ENCODE data around the gene AAGAB.

The AAGAB gene

DNA sequence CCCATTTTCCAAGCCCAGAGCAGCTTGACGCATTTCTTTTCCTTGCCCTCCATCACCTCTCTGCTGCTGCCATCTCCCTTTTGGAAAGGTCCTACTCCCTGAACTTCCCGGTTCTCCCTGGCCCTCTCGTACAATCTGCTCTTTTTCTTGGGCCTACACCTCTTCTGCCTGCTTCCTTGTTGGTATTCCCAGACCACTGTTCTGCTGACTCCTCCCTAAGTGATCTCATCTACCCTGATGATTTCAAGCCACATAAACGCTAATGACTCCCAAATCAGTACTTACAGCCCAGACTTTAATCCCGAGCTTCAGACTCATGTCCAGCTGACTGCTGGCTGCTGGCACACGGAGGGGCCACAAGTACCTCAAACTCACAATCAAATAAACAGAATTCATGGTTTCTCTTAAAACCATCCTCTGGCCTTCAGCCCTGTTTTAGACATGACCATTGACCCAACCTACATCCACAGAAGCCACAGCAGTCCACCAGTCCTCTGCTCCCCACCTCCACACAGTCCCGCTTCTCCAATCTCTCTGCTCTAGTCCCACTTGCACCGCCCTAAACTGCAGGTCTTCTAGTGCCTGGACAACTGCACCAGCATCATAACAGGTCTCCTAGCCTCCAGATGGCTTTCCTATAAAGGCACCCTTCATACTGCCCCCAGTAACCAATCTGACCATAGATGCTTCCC, 57.6 kb downstream of the AAGAB start (continued):
- TF ChIP-seq, protein P1, sequence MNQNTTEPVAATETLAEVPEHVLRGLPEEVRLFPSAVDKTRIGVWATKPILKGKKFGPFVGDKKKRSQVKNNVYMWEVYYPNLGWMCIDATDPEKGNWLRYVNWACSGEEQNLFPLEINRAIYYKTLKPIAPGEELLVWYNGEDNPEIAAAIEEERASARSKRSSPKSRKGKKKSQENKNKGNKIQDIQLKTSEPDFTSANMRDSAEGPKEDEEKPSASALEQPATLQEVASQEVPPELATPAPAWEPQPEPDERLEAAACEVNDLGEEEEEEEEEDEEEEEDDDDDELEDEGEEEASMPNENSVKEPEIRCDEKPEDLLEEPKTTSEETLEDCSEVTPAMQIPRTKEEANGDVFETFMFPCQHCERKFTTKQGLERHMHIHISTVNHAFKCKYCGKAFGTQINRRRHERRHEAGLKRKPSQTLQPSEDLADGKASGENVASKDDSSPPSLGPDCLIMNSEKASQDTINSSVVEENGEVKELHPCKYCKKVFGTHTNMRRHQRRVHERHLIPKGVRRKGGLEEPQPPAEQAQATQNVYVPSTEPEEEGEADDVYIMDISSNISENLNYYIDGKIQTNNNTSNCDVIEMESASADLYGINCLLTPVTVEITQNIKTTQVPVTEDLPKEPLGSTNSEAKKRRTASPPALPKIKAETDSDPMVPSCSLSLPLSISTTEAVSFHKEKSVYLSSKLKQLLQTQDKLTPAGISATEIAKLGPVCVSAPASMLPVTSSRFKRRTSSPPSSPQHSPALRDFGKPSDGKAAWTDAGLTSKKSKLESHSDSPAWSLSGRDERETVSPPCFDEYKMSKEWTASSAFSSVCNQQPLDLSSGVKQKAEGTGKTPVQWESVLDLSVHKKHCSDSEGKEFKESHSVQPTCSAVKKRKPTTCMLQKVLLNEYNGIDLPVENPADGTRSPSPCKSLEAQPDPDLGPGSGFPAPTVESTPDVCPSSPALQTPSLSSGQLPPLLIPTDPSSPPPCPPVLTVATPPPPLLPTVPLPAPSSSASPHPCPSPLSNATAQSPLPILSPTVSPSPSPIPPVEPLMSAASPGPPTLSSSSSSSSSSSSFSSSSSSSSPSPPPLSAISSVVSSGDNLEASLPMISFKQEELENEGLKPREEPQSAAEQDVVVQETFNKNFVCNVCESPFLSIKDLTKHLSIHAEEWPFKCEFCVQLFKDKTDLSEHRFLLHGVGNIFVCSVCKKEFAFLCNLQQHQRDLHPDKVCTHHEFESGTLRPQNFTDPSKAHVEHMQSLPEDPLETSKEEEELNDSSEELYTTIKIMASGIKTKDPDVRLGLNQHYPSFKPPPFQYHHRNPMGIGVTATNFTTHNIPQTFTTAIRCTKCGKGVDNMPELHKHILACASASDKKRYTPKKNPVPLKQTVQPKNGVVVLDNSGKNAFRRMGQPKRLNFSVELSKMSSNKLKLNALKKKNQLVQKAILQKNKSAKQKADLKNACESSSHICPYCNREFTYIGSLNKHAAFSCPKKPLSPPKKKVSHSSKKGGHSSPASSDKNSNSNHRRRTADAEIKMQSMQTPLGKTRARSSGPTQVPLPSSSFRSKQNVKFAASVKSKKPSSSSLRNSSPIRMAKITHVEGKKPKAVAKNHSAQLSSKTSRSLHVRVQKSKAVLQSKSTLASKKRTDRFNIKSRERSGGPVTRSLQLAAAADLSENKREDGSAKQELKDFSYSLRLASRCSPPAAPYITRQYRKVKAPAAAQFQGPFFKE (tag by site-specific recombination; IDR thresholded peaks at IDR 0.05; ENCODE audit: borderline replicate concordance) = no peak
- TF ChIP-seq HOXC10 (CRISPR knock-in tag; IDR thresholded peaks at IDR 0.05) (no peak), ZNF311 (tag by site-specific recombination; IDR thresholded peaks at IDR 0.05; ENCODE audit: borderline replicate concordance) (no peak), GLI4 (tag by site-specific recombination; IDR thresholded peaks at IDR 0.05) (no peak), ZNF24 (tag by site-specific recombination; IDR thresholded peaks at IDR 0.05) (peak; percentile 77; the same call in 1 of the 2 replicates), TRIM28 (IDR thresholded peaks at IDR 0.05; ENCODE audit: borderline replicate concordance, low read length) (no peak), ZNF223 (tag by site-specific recombination; IDR thresholded peaks at IDR 0.05) (no peak), ZNF623 (tag by site-specific recombination; IDR thresholded peaks at IDR 0.05) (no peak), WT1 (tag by site-specific recombination; IDR thresholded peaks at IDR 0.05) (peak; percentile 90), ZIC2 (tag by site-specific recombination; IDR thresholded peaks at IDR 0.05) (no peak), ZNF776 (tag by site-specific recombination; IDR thresholded peaks at IDR 0.05; ENCODE audit: borderline replicate concordance) (no peak), ZFP41 (tag by site-specific recombination; IDR thresholded peaks at IDR 0.05; ENCODE audit: borderline replicate concordance) (no peak), ZNF324 (tag by site-specific recombination; IDR thresholded peaks at IDR 0.05) (peak; percentile 80; the same call in 1 of the 2 replicates), ZNF596 (tag by site-specific recombination; IDR thresholded peaks at IDR 0.05) (no peak), ZNF354C (tag by site-specific recombination; IDR thresholded peaks at IDR 0.05; ENCODE audit: borderline replicate concordance, low read depth) (no peak), ZNF777 (tag by site-specific recombination; IDR thresholded peaks at IDR 0.05; ENCODE audit: borderline replicate concordance) (no peak), REPIN1 (tag by site-specific recombination; IDR thresholded peaks at IDR 0.05; ENCODE audit: low read depth) (no peak), SP2 (tag by site-specific recombination; IDR thresholded peaks at IDR 0.05) (no peak), ZNF843 (tag by site-specific recombination; IDR thresholded peaks at IDR 0.05) (0 out of 2 replicates have a peak, but pooled peaks have one; percentile 16), ZNF292 (tag by site-specific recombination; IDR thresholded peaks at IDR 0.05; ENCODE audit: borderline replicate concordance, low read depth) (no peak), ZNF48 (tag by site-specific recombination; IDR thresholded peaks at IDR 0.05) (no peak)
- TF ChIP-seq, protein P2, sequence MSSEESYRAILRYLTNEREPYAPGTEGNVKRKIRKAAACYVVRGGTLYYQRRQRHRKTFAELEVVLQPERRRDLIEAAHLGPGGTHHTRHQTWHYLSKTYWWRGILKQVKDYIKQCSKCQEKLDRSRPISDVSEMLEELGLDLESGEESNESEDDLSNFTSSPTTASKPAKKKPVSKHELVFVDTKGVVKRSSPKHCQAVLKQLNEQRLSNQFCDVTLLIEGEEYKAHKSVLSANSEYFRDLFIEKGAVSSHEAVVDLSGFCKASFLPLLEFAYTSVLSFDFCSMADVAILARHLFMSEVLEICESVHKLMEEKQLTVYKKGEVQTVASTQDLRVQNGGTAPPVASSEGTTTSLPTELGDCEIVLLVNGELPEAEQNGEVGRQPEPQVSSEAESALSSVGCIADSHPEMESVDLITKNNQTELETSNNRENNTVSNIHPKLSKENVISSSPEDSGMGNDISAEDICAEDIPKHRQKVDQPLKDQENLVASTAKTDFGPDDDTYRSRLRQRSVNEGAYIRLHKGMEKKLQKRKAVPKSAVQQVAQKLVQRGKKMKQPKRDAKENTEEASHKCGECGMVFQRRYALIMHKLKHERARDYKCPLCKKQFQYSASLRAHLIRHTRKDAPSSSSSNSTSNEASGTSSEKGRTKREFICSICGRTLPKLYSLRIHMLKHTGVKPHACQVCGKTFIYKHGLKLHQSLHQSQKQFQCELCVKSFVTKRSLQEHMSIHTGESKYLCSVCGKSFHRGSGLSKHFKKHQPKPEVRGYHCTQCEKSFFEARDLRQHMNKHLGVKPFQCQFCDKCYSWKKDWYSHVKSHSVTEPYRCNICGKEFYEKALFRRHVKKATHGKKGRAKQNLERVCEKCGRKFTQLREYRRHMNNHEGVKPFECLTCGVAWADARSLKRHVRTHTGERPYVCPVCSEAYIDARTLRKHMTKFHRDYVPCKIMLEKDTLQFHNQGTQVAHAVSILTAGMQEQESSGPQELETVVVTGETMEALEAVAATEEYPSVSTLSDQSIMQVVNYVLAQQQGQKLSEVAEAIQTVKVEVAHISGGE (tag by site-specific recombination; conservative IDR thresholded peaks at IDR 0.05; ENCODE audit: low read depth) = no peak
- TF ChIP-seq, protein P3, sequence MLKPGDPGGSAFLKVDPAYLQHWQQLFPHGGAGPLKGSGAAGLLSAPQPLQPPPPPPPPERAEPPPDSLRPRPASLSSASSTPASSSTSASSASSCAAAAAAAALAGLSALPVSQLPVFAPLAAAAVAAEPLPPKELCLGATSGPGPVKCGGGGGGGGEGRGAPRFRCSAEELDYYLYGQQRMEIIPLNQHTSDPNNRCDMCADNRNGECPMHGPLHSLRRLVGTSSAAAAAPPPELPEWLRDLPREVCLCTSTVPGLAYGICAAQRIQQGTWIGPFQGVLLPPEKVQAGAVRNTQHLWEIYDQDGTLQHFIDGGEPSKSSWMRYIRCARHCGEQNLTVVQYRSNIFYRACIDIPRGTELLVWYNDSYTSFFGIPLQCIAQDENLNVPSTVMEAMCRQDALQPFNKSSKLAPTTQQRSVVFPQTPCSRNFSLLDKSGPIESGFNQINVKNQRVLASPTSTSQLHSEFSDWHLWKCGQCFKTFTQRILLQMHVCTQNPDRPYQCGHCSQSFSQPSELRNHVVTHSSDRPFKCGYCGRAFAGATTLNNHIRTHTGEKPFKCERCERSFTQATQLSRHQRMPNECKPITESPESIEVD (tag by site-specific recombination; IDR thresholded peaks at IDR 0.05) = no peak
- TF ChIP-seq, protein P4, sequence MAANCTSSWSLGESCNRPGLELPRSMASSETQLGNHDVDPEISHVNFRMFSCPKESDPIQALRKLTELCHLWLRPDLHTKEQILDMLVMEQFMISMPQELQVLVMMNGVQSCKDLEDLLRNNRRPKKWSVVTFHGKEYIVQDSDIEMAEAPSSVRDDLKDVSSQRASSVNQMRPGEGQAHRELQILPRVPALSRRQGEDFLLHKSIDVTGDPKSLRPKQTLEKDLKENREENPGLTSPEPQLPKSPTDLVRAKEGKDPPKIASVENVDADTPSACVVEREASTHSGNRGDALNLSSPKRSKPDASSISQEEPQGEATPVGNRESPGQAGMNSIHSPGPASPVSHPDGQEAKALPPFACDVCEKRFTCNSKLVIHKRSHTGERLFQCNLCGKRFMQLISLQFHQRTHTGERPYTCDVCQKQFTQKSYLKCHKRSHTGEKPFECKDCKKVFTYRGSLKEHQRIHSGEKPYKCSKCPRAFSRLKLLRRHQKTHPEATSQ (tag by site-specific recombination; IDR thresholded peaks at IDR 0.05) = no peak
- TF ChIP-seq, protein P5, sequence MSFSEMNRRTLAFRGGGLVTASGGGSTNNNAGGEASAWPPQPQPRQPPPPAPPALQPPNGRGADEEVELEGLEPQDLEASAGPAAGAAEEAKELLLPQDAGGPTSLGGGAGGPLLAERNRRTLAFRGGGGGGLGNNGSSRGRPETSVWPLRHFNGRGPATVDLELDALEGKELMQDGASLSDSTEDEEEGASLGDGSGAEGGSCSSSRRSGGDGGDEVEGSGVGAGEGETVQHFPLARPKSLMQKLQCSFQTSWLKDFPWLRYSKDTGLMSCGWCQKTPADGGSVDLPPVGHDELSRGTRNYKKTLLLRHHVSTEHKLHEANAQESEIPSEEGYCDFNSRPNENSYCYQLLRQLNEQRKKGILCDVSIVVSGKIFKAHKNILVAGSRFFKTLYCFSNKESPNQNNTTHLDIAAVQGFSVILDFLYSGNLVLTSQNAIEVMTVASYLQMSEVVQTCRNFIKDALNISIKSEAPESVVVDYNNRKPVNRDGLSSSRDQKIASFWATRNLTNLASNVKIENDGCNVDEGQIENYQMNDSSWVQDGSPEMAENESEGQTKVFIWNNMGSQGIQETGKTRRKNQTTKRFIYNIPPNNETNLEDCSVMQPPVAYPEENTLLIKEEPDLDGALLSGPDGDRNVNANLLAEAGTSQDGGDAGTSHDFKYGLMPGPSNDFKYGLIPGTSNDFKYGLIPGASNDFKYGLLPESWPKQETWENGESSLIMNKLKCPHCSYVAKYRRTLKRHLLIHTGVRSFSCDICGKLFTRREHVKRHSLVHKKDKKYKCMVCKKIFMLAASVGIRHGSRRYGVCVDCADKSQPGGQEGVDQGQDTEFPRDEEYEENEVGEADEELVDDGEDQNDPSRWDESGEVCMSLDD (tag by site-specific recombination; IDR thresholded peaks at IDR 0.05) = no peak
